Ramos (cell line): Measurements from ENCODE around the gene CCDC91.
"Not testable (repeated sequence)": the region's sequence is repeated elsewhere in the genome, so short reads cannot be mapped to it uniquely, and the experiment has no call there.

Experiments
- in situ Hi-C: fragments of 300-500 bp; cut with MboI; formaldehyde crosslinking; loops from one replicate; pipeline ENCODE4 v1.14.3; 2022; ENCODE audit warnings: low sequenced_read_pairs; ENCODE audit not compliant: unreplicated experiment

CCDC91 gene

GRCh38 chr12:28268608-28269229 lies 78.5 kb downstream of the CCDC91 start:
- in situ Hi-C loops, result no loop called here

- in situ Hi-C loops, result no loop called here
These were observed 79.6 kb downstream of the CCDC91 start for GRCh38 chr12:28269851-28270250.

- in situ Hi-C loops, result no loop called here
These were observed 88.2 kb downstream of the CCDC91 start for GRCh38 chr12:28278499-28278898.

- in situ Hi-C loops, result no loop called here
These were observed 88.7 kb downstream of the CCDC91 start for GRCh38 chr12:28278960-28279359.

GRCh38 chr12:28286352-28286751 lies 96.1 kb downstream of the CCDC91 start:
- in situ Hi-C loops, result no loop called here

- in situ Hi-C loops, result no loop called here
These were observed 100.0 kb downstream of the CCDC91 start for GRCh38 chr12:28290262-28290661.

- in situ Hi-C loops, result no loop called here
These were observed 102.4 kb downstream of the CCDC91 start for GRCh38 chr12:28292699-28293098.

GRCh38 chr12:28294300-28294699 lies 104.0 kb downstream of the CCDC91 start:
- in situ Hi-C loops, result no loop called here

- in situ Hi-C loops, result no loop called here
These were observed 106.0 kb downstream of the CCDC91 start for GRCh38 chr12:28296287-28296686.

GRCh38 chr12:28303192-28303591 lies 112.9 kb downstream of the CCDC91 start:
- in situ Hi-C loops, result no loop called here

- in situ Hi-C loops, result no loop called here
These were observed 116.3 kb downstream of the CCDC91 start for GRCh38 chr12:28306535-28306934.

GRCh38 chr12:28308891-28309290 lies 118.6 kb downstream of the CCDC91 start:
- in situ Hi-C loops, result no loop called here

GRCh38 chr12:28313631-28314030 lies 123.4 kb downstream of the CCDC91 start:
- in situ Hi-C loops, result no loop called here

GRCh38 chr12:28316049-28316448 lies 125.8 kb downstream of the CCDC91 start:
- in situ Hi-C loops, result no loop called here

GRCh38 chr12:28318273-28318672 lies 128.0 kb downstream of the CCDC91 start:
- in situ Hi-C loops, result no loop called here

- in situ Hi-C loops, result no loop called here
These were observed 130.1 kb downstream of the CCDC91 start for GRCh38 chr12:28320353-28320752.

GRCh38 chr12:28327722-28328121 lies 137.5 kb downstream of the CCDC91 start:
- in situ Hi-C loops, result no loop called here

GRCh38 chr12:28328967-28329366 lies 138.7 kb downstream of the CCDC91 start:
- in situ Hi-C loops, result no loop called here

- in situ Hi-C loops, result not testable (repeated sequence)
These were observed 139.5 kb downstream of the CCDC91 start for GRCh38 chr12:28329727-28330126.

GRCh38 chr12:28330232-28330631 lies 140.0 kb downstream of the CCDC91 start:
- in situ Hi-C loops, result not testable (repeated sequence)

GRCh38 chr12:28331130-28331529 lies 140.9 kb downstream of the CCDC91 start:
- in situ Hi-C loops, result no loop called here

GRCh38 chr12:28340261-28341045 lies 150.2 kb downstream of the CCDC91 start:
- in situ Hi-C loops, result no loop called here
